ENCODE measurements around the gene KCNC3. TPM values are rescaled to one million over a fixed set of nuclear protein-coding genes. Genes with fewer than 3 reads are reported as not detected.

Gene KCNC3
- polyA plus RNA-seq, 2 of the 4 experiments (the other 2 are of a cell fraction), result 0.17 to 1.4 TPM

GRCh38 chr19:50272263-50272897 is 56.8 kb downstream of the KCNC3 start:
- no peak for ATAC-seq
- ChIA-PET CTCF (interaction anchor here (0.6 to 2.6 kb wide), 12 partner anchors 9 to 132 kb away, joined by 3 to 9 read pairs (median 4); partner anchors contain the start of gene KCNC3), POLR2A (no interaction called here)

GRCh38 chr19:50269653-50270052 is 59.5 kb downstream of the KCNC3 start:
- CTCF ChIA-PET, result interaction anchor here (0.9 to 1.4 kb wide), 3 partner anchors 9 to 122 kb away, joined by 3 to 4 read pairs (median 3); no protein-coding TSS in a partner anchor
- FAIRE-seq (no peak), DNase-seq (ENCODE audit: low read depth in 1 of 2, low spot score in 1 of 2) (no peak), ATAC-seq (no peak)
- TF ChIP-seq KDM1A (IDR thresholded peaks at IDR 0.05; ENCODE audit: low read depth) (no peak), ZFP36 (IDR thresholded peaks at IDR 0.05; ENCODE audit: borderline replicate concordance, partially characterized antibody) (no peak), SMC3 (IDR thresholded peaks at IDR 0.05) (no peak), CBX8 (IDR thresholded peaks at IDR 0.05) (no peak), ZSCAN20 (CRISPR knock-in tag; IDR thresholded peaks at IDR 0.05) (no peak), PHF8 (IDR thresholded peaks at IDR 0.05; ENCODE audit: borderline replicate concordance, low read depth) (no peak)
- Histone ChIP-seq H3K4me2 (no peak overlapping the region), H3K9me3 (no peaks in the 10 kb centered on the region), H3K4me1 (no peaks in the 10 kb centered on the region), H3K27ac (no peak overlapping the region), H3K4me3 (no peak overlapping the region)
- WGBS (ENCODE audit: missing lambda C conversion rate), result 59% methylated on average over 2 of the region's 2 CpGs
- POLR2A ChIA-PET, result no interaction called here

More at GRCh38 chr19:50272263-50272897, 56.8 kb downstream of the KCNC3 start:
- no peak overlapping the region for H3K4me2 ChIP-seq
- TF ChIP-seq FOSB (CRISPR knock-in tag; IDR thresholded peaks at IDR 0.05) (no peak), FOXS1 (CRISPR knock-in tag; IDR thresholded peaks at IDR 0.05) (no peak), NR3C1 (IDR thresholded peaks at IDR 0.05) (no peak), NPAS2 (CRISPR knock-in tag; IDR thresholded peaks at IDR 0.05; ENCODE audit: borderline replicate concordance) (no peak), KDM1A (IDR thresholded peaks at IDR 0.05; ENCODE audit: low read depth) (no peak), JUNB (IDR thresholded peaks at IDR 0.05) (no peak), CBX8 (IDR thresholded peaks at IDR 0.05) (no peak), EP300 (IDR thresholded peaks at IDR 0.05) (no peak), JUN (IDR thresholded peaks at IDR 0.05) (no peak), HOXB13 (CRISPR knock-in tag; IDR thresholded peaks at IDR 0.05; ENCODE audit: low read depth) (no peak), ZSCAN20 (CRISPR knock-in tag; IDR thresholded peaks at IDR 0.05) (no peak), CHD4 (IDR thresholded peaks at IDR 0.05; ENCODE audit: borderline replicate concordance) (no peak), MAFK (IDR thresholded peaks at IDR 0.05; ENCODE audit: partially characterized antibody) (no peak), BCL3 (IDR thresholded peaks at IDR 0.05) (no peak), ESRRA (IDR thresholded peaks at IDR 0.05; ENCODE audit: borderline replicate concordance, low read length) (no peak), SMC3 (IDR thresholded peaks at IDR 0.05) (no peak), MAZ (IDR thresholded peaks at IDR 0.05; ENCODE audit: borderline replicate concordance, low read depth, low read length) (no peak)
- 82% methylated on average over 14 of the region's 14 CpGs for WGBS (ENCODE audit: missing lambda C conversion rate)
- H3K4me3 ChIP-seq, result no peak overlapping the region
- H3K27ac ChIP-seq, result no peak overlapping the region
- FAIRE-seq, result no peak
- H3K9me3 ChIP-seq, result no peaks in the 10 kb centered on the region
- no peaks in the 10 kb centered on the region for H3K4me1 ChIP-seq
- DNase-seq (ENCODE audit: low read depth in 1 of 2, low spot score in 1 of 2), result no peak

GRCh38 chr19:50268501-50268900 is 60.7 kb downstream of the KCNC3 start:
- H3K4me2 ChIP-seq, result no peak overlapping the region
- no peak for TF ChIP-seq POLR2A (IDR thresholded peaks at IDR 0.05; ENCODE audit: low read length)
- TF ChIP-seq CEBPB (IDR thresholded peaks at IDR 0.05), result no peak
- no peak for TF ChIP-seq ELK1 (IDR thresholded peaks at IDR 0.05; ENCODE audit: low read depth, low read length)
- no peak for TF ChIP-seq TFCP2L1 (CRISPR knock-in tag; IDR thresholded peaks at IDR 0.05)
- no peak for TF ChIP-seq EHMT2 (IDR thresholded peaks at IDR 0.05; ENCODE audit: low read depth)
- no peak for TF ChIP-seq PBX3 (IDR thresholded peaks at IDR 0.05)
- no peak for TF ChIP-seq MAZ (IDR thresholded peaks at IDR 0.05; ENCODE audit: borderline replicate concordance, low read depth, low read length)
- no peak for TF ChIP-seq HMGXB4 (CRISPR knock-in tag; IDR thresholded peaks at IDR 0.05; ENCODE audit: borderline replicate concordance)
- TF ChIP-seq ATOH8 (CRISPR knock-in tag; IDR thresholded peaks at IDR 0.05; ENCODE audit: low read depth), result no peak
- TF ChIP-seq FOXS1 (CRISPR knock-in tag; IDR thresholded peaks at IDR 0.05), result no peak
- H3K4me3 ChIP-seq, result no peak overlapping the region
- no peak overlapping the region for H3K27ac ChIP-seq
- ATAC-seq, result no peak
- H3K9me3 ChIP-seq, result no peaks in the 10 kb centered on the region
- H3K4me1 ChIP-seq, result no peaks in the 10 kb centered on the region
- ChIA-PET CTCF (interaction anchor here (0.9 to 3.3 kb wide), 6 partner anchors 10 to 121 kb away, joined by 3 to 13 read pairs (median 3); no protein-coding TSS in a partner anchor), POLR2A (no interaction called here)
- WGBS (ENCODE audit: missing lambda C conversion rate), result 94% methylated on average over 5 of the region's 5 CpGs
- FAIRE-seq, result no peak
- no peak for DNase-seq (ENCODE audit: low read depth in 1 of 2, low spot score in 1 of 2)

Measured in A549 (cell line).